KOPT-K1 (cell line): ENCODE results near the gene SORCS2.

Experiments used
- H3K27ac ChIP-seq: fragments of 200-600 bp; sonication (generic); 2 replicates; pipeline ENCODE4 v1.5.1; 2016; ENCODE audit warnings: antibody characterized with exemption, mild to moderate bottlenecking, low read depth, low read length; ENCODE audit not compliant: poor library complexity, severe bottlenecking
- H3K36me3 ChIP-seq: fragments of 200-600 bp; sonication (generic); 2 replicates; pipeline ENCODE4 v1.5.1; 2017; ENCODE audit warnings: antibody characterized with exemption, mild to moderate bottlenecking, low read length, moderate library complexity; ENCODE audit not compliant: insufficient read depth
- H3K9me3 ChIP-seq: fragments of 200-600 bp; sonication (generic); 2 replicates; pipeline ENCODE4 v1.5.1; 2017; ENCODE audit warnings: antibody characterized with exemption, low read length, mild to moderate bottlenecking; ENCODE audit not compliant: insufficient read depth, poor library complexity, severe bottlenecking

Gene SORCS2

DNA sequence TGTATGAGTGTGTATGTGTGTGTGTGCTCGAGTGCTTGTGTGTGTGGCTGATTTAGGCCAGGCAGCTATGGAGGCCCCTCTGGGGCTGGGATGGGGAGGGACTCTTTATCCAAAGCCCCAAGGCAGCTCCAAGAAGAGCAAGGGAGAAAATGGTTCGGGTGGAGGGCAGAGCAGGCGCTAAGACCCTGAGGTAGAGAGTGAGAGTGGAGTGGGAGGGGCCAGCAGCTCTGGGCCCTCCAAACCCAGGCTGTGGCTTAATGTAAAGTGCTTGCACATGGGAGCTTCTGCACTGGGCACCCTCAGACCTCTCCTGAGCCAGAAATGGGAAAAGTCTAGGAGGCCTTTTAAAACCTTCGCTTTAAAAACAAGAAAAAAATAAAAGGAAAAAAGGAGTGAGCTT lies 475.9 kb downstream of the SORCS2 start:
- Histone ChIP-seq H3K9me3 (peaks cover 8% of the 10 kb centered on the region), H3K36me3 (no peaks in the 10 kb centered on the region), H3K27ac (no peak overlapping the region)

DNA sequence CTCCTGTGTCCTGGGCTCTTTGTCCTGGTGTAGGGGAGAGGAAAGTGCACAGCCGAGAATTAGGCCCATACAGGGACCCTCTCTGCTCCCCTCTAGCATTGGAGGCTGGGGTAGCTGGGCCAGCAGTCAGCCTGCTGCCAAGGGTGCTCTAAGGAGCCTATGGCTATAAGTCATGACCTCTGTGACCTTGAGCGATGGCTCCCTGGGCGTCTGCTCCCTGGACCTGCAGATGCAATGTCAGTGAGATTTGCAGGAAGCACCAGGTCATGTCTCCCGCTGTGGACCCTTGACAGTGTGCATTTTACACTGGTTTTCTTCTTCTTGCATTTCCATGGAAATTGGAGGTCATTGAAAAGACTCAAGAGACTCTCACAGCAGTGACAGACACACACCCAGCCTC lies 476.5 kb downstream of the SORCS2 start:
- H3K27ac ChIP-seq, result no peak overlapping the region
- no peaks in the 10 kb centered on the region for H3K36me3 ChIP-seq
- peaks cover 8% of the 10 kb centered on the region for H3K9me3 ChIP-seq

DNA sequence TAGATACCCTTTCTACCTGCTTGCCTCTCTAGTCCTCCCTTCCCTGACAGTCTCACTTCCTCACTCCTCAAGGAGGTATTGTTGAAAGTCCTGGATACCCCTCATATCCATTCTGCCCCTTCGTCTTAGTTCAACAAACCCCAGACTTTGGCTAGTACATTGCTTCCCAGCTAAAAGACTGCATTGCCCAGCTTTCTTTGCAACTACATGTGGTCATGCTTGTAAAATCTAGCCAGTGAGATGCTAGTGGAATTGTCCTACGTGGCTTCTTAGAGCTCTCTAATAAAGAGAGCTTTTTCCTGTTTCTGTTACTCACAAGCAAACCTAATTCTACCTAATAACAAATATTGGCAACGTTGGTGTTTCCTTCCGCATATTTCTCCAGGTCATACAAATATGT lies 480.3 kb downstream of the SORCS2 start:
- Histone ChIP-seq H3K9me3 (peaks cover 8% of the 10 kb centered on the region), H3K36me3 (no peaks in the 10 kb centered on the region), H3K27ac (no peak overlapping the region)

DNA sequence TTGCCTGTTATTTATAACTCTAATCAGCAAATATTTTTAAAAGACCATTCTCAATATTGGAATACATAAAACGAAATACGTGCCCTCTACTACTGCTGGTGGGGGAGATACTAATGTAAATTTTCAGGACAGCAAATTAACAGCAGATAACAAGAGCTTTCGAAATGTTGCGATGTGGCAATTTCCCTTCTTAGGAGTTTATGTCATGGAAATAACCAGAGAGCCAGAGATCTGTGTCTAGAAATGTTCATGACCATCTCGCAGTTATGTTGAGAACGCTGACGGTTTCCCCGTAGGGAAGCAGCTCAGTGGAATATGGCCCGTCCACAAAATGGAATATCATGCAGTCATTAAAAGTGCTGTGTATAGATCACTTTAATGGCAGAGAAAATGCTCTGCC lies 480.8 kb downstream of the SORCS2 start:
- Histone ChIP-seq H3K36me3 (no peaks in the 10 kb centered on the region), H3K9me3 (peaks cover 8% of the 10 kb centered on the region), H3K27ac (no peak overlapping the region)

DNA sequence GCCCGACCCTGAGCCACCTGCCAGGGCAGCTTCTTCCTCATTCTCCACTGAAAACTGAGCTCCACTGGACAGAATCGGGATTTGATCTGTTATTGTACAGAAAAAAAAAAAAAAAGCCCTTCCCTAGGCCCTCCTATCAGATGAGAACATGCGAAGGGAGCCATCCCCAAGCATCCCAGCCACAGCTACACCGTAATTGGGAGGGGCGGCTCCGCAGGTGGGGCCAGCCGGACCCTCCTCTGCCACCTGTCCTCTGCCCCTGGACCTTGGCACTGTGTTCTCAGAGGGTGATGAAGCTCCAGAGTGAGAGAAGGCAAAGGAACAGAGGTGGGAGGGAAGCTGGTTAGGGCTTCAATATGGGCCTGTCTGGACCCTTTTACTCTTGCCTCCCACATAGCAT lies 482.4 kb downstream of the SORCS2 start:
- Histone ChIP-seq H3K9me3 (peaks cover 8% of the 10 kb centered on the region), H3K27ac (no peak overlapping the region), H3K36me3 (no peaks in the 10 kb centered on the region)

DNA sequence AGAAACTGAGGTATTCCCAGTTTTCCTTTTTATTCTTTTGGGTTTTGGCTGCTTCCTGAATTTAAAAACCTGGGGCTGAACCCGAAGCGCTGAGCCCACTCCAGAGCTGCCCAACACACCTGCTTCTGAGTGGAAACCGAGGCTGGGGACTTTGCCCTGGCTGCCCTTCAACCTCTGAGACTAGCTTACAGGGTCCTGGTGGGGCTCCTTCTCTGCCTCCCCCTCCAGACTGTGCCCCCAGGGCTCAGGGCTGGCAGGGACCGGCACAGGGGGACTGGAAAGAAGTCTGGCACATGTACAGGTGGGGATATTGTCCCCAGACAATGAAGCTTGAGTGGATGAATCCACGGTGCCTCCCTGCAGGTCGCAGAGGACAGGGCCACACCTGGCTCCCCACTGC lies 482.8 kb downstream of the SORCS2 start:
- Histone ChIP-seq H3K9me3 (peaks cover 8% of the 10 kb centered on the region), H3K36me3 (no peaks in the 10 kb centered on the region), H3K27ac (no peak overlapping the region)

DNA sequence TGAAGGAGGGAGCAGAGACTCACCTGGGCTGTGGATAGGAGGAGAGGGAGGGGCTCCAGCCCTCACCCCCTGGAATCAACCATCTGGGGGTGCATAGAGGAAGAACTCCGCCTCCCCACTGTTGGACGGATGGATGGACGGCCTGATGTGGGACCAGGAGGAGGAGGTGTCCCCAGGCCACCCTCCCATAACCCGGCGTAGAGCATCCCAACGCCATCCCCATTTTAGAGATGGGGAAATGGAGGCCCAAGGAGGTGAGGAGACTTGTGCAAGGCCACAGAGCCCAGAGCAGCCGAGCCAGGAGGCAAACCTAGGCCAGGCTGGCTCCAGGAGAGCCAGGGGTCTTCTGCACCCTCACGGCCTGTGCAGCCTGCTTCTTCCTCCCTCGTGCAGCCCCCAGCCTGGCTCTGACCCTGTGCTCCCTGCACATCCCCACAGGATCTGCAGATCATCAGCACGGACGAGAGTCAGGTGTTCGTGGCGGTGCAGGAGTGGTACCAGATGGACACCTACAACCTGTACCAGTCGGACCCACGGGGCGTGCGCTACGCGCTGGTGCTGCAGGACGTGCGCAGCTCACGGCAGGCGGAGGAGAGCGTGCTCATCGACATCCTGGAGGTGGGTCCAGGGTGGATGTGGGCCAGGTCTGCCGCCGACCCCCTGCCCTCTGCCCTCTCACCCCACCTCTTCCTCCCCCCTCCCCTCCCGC lies 483.4 kb downstream of the SORCS2 start:
- Histone ChIP-seq H3K9me3 (peaks cover 4% of the 10 kb centered on the region), H3K36me3 (no peaks in the 10 kb centered on the region), H3K27ac (no peak overlapping the region)

DNA sequence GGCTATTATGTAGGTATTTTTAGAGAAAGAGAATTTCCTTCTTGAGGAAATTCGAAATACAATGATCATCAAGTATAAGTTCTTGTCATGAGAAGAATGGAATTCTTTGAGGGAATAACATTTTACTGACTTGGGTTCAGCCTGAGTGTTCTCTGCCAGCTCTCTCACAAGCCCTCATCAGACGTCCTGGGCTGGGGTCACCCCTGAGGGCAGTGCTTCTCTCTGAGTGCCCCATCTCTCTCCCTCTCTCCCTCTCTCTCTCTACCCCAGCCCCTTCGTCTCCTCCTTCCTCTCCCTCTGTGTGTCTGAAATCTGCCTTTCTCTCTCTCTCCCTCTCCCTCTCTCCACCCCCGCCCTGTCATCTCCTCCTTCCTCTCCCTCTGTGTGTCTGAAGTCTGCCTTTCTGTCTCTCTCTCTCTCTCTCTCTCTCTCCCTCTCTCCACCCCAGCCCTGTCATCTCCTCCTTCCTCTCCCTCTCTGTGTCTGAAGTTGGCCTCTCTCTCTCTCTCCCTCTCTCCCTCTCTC lies 484.1 kb downstream of the SORCS2 start:
- H3K36me3 ChIP-seq, result no peaks in the 10 kb centered on the region
- H3K27ac ChIP-seq, result no peak overlapping the region
- no peaks in the 10 kb centered on the region for H3K9me3 ChIP-seq

DNA sequence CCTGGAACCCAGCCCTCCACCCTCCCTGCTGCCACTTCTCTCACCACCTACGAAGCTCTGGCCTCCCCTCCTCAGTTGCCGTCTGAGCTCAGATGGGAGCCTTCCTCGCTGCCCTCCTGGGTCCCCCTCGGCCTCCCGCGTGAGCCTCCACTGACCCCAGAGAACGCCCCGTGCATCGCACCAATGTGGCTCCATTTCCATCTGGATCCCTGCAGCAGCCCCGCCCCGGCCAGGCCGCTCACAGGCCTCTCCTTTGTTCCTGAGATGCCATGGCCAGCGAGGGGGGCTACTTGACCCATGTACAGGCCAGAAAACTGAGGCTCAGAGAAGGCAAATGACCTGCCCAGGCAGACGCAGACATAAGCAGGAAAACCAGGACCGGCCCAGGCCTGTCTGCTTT lies 484.7 kb downstream of the SORCS2 start:
- no peak overlapping the region for H3K27ac ChIP-seq
- no peaks in the 10 kb centered on the region for H3K36me3 ChIP-seq
- H3K9me3 ChIP-seq, result no peaks in the 10 kb centered on the region

DNA sequence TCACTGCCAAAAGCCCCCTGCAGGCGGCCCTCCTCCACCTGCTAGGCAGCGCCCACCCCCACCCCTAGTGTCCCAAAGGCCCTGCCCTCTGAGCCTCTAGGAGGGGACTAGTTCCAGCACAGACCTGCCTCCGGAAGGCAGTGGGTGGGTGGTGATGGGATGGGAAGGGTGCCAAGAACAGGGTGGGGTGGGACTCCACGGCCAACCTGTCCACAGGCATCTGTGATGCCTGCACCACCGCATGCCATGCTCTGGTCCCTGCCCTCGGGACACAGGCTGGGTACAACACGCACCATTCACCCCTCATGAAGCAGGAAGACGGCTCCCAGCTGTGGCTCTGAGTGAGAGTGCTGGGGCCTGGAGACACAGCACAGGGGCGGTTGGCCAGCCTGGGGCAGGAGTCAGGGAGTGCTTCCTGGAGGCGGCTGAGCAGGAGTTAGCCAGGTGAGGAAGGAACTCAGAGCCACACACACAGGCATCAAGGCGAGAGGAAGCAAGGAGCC lies 485.5 kb downstream of the SORCS2 start:
- Histone ChIP-seq H3K27ac (no peak overlapping the region), H3K36me3 (no peaks in the 10 kb centered on the region)

DNA sequence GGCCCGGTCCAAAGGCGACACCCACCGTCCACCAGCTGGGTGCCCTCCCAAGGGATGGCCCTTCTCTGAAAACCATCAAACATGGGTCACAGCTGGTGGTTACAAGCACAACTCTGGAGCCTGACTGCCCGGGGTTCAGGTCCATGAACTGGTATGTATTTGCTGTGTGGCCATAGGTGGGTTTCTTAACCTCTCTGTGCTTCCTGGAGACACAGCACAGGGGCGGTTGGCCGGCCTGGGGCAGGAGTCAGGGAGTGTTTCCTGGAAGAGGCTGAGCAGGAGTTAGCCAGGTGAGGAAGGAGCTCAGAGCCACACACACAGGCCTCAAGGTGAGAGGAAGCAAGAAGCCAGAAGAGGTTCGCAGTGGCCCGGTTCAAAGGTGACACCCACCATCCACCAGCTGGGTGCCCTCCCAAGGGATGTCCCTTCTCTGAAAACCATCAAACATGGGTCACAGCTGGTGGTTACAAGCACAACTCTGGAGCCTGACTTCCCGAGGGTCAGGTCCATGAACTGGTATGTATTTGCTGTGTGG lies 486.0 kb downstream of the SORCS2 start:
- no peak overlapping the region for H3K27ac ChIP-seq
- H3K36me3 ChIP-seq, result no peaks in the 10 kb centered on the region
- H3K9me3 ChIP-seq, result no peaks in the 10 kb centered on the region

More for the DNA sequence above, 485.5 kb downstream of the SORCS2 start:
- no peaks in the 10 kb centered on the region for H3K9me3 ChIP-seq

DNA sequence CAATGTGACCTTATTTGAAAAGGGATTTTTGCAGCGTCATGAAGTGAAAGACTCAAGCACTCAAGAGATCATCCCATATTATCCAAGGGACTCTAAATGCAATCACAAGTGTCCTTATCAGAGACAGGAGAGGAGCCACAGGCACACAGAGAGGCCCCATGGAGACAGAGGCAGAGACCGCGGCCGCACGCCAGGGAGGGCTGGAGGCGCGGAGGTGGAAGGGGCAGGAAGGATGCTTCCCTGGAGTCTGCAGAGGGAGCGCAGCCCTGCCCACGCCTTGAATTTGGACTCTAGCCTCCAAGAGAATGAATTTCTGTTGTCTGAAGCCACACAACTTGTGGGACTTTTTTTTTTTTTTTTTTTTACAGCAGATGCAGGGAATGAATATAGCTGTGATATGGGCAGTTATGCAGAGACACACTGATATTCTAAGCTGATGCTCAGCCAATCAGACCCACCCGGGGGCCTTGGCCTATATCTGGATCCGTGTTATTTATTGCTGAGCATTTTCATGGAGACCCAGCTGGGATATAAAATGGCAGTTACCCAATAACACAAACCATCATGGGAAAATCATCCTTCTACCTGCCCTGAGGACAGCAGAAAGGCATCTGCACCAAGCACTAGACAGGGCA lies 487.2 kb downstream of the SORCS2 start:
- H3K9me3 ChIP-seq, result no peaks in the 10 kb centered on the region
- H3K36me3 ChIP-seq, result no peaks in the 10 kb centered on the region
- H3K27ac ChIP-seq, result no peak overlapping the region

DNA sequence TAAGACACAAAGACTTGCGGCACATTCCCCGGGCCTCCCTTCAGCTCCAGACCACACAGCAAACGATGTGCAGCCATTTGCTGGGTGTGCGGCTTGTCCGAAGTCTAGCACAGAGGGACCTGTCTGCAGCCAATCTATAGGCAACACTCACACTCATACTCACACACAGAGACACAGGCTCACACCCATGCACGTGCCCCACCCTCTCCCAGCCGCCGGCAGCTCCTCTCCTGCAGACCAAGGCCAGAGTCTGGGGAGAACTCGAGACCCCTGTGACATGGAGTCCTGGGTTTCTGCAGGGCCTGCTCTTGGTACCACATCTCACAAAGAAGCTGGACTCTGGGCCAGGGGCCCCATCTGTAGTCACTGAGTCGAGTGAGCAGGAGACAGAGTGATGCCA lies 487.8 kb downstream of the SORCS2 start:
- H3K9me3 ChIP-seq, result no peaks in the 10 kb centered on the region
- H3K36me3 ChIP-seq, result no peaks in the 10 kb centered on the region
- H3K27ac ChIP-seq, result no peak overlapping the region

DNA sequence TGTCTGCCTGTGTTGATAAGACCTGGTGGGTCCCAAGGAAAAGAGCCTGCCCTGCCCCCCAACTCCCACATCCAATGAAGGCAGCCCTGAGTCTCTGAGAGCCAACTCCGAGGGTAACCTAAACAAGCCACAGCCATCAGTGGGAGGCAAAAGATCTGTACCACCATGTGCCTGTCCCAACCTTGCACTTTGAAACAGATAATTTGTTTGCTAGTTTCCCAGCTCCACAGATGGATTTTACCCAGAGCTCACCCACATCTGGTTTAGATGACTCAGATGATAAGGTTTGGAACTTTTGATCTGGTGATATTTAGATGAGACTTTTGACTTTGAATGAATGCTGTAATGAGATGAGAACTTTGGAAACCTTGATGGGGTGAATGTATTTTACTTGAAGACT lies 488.4 kb downstream of the SORCS2 start:
- no peaks in the 10 kb centered on the region for H3K9me3 ChIP-seq
- H3K36me3 ChIP-seq, result no peaks in the 10 kb centered on the region
- H3K27ac ChIP-seq, result no peak overlapping the region

DNA sequence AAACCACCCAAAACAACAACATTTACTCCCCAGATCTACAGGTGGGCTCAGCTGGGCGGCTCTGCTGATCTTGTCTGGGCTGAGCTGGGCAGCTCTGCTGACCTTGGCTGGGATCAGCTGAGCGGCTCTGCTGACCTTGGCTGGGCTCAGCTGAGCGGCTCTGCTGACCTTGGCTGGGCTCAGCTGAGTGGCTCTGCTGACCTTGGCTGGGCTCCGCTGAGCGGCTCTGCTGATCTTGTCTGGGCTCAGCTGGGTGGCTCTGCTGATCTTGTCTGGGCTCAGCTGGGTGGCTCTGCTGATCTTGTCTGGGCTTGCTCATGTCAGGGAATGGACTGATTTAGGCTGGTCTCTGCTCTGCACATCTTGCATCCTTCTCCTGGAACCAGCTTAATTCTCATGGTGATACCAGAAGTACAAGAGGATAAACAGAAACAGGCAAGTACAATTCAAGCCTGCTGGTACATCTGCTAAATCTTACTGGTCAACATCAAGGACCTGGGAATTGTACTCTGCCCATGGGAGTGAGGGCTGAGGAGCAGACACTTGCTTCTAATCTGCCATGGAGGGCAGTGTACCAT lies 490.9 kb downstream of the SORCS2 start:
- no peaks in the 10 kb centered on the region for H3K36me3 ChIP-seq
- no peaks in the 10 kb centered on the region for H3K9me3 ChIP-seq
- H3K27ac ChIP-seq, result no peak overlapping the region
